ENCODE measurements around the gene SAMHD1. TPM values are rescaled to one million over a fixed set of nuclear protein-coding genes. Genes with fewer than 3 reads are reported as not detected.

SAMHD1 gene
- total and polyA plus RNA-seq, 2 of the 13 experiments (the other 11 are each of a cell fraction or from before 2014, with no cell fraction given), result 16.9 to 43.5 TPM

DNA sequence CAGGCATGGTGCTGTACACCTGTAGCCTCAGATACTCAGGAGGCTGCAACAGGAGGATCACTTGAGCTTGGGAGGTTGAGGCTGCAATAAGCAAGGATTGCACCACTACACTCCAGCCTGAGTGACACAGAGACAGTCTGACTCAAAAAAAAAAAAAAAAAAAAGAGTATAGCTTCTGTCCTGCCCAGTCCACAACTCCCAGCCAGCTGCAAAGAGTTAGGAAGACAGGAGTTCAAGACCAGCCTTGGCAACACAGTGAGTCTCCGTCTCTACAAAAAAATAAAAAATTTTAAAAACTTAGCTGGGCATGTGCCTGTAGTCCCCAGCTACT lies 103.8 kb downstream of the SAMHD1 start:
- Histone ChIP-seq H4K20me1 (ENCODE audit: insufficient read depth, low read length) (peaks cover 5% of the 10 kb centered on the region; the same call in 1 of the 2 replicates), H3K4me3 (replicated peaks in 1 of 3; ENCODE audit: insufficient read depth in 1 of 3, low read depth in 2 of 3, low read length in 3 of 3) (no peak overlapping the region), H2AFZ (ENCODE audit: low read length) (no peak overlapping the region), H3K4me1 (ENCODE audit: insufficient read depth, low read length) (peaks cover 24% of the 10 kb centered on the region), H3K79me2 (ENCODE audit: insufficient read depth, low read length) (peaks cover 7% of the 10 kb centered on the region), H3K27ac (ENCODE audit: extremely low read length, insufficient read depth, low read length) (no peak overlapping the region), H3K9ac (ENCODE audit: insufficient read depth, low read depth, low read length) (no peak overlapping the region), H3K4me2 (ENCODE audit: low read depth, low read length) (no peak overlapping the region), H3K36me3 (replicated peaks in 1 of 2; ENCODE audit: control insufficient read depth in 1 of 2, insufficient read depth in 2 of 2, low read length in 2 of 2) (0 out of 5 replicates have a peak, but pooled peaks cover 0 to 2% of the 10 kb centered on the region in 2 experiments), H3K27me3 (ENCODE audit: control insufficient read depth in 1 of 2, insufficient read depth in 2 of 2, low read length in 2 of 2) (no peaks in the 10 kb centered on the region), H3K9me3 (ENCODE audit: low read length) (no peaks in the 10 kb centered on the region; the same call in 1 of the 2 replicates)
- DNase-seq (ENCODE audit: low spot score), result no peak
- TF ChIP-seq DMAP1 (CRISPR knock-in tag; IDR thresholded peaks at IDR 0.05) (no peak), GFI1 (CRISPR knock-in tag; IDR thresholded peaks at IDR 0.05; ENCODE audit: borderline replicate concordance) (no peak)
- TF ChIP-seq, protein P1, sequence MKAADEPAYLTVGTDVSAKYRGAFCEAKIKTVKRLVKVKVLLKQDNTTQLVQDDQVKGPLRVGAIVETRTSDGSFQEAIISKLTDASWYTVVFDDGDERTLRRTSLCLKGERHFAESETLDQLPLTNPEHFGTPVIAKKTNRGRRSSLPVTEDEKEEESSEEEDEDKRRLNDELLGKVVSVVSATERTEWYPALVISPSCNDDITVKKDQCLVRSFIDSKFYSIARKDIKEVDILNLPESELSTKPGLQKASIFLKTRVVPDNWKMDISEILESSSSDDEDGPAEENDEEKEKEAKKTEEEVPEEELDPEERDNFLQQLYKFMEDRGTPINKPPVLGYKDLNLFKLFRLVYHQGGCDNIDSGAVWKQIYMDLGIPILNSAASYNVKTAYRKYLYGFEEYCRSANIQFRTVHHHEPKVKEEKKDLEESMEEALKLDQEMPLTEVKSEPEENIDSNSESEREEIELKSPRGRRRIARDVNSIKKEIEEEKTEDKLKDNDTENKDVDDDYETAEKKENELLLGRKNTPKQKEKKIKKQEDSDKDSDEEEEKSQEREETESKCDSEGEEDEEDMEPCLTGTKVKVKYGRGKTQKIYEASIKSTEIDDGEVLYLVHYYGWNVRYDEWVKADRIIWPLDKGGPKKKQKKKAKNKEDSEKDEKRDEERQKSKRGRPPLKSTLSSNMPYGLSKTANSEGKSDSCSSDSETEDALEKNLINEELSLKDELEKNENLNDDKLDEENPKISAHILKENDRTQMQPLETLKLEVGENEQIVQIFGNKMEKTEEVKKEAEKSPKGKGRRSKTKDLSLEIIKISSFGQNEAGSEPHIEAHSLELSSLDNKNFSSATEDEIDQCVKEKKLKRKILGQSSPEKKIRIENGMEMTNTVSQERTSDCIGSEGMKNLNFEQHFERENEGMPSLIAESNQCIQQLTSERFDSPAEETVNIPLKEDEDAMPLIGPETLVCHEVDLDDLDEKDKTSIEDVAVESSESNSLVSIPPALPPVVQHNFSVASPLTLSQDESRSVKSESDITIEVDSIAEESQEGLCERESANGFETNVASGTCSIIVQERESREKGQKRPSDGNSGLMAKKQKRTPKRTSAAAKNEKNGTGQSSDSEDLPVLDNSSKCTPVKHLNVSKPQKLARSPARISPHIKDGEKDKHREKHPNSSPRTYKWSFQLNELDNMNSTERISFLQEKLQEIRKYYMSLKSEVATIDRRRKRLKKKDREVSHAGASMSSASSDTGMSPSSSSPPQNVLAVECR (CRISPR knock-in tag; IDR thresholded peaks at IDR 0.05; ENCODE audit: borderline replicate concordance), result no peak
- no peak for ATAC-seq
- in situ Hi-C loops (cut with HindIII; ENCODE audit: extremely low pct_ligation_motif_present, low pct_unique_long_range_greater_than_20kb), result no loop called here
- FAIRE-seq, result no peak
- 97% methylated on average over 1 of the region's 1 CpG for WGBS (ENCODE audit: low lambda C conversion rate)
- intact Hi-C loops (cut with micrococcal nuclease; ENCODE audit: unreplicated experiment), result no loop called here
- POLR2A ChIA-PET, result interaction anchor here (0.6 kb wide), 1 partner anchor 10 kb away, joined by 3 read pairs; no protein-coding TSS in a partner anchor
- BruUV-seq (replicated peaks), result no TSS peak
- CTCF ChIA-PET (ENCODE audit: low intra/inter-chr PET ratio, low total read pairs), result no interaction called here
